SIG-M5 (cell line): ENCODE results near the gene WNK1.
"Not testable (repeated sequence)": the region's sequence is repeated elsewhere in the genome, so short reads cannot be mapped to it uniquely, and the experiment has no call there.

Source experiments
- DNase-seq: peaks from one replicate; lab custom pipeline; 2025; lab: John Stamatoyannopoulos, UW

Gene WNK1

DNA sequence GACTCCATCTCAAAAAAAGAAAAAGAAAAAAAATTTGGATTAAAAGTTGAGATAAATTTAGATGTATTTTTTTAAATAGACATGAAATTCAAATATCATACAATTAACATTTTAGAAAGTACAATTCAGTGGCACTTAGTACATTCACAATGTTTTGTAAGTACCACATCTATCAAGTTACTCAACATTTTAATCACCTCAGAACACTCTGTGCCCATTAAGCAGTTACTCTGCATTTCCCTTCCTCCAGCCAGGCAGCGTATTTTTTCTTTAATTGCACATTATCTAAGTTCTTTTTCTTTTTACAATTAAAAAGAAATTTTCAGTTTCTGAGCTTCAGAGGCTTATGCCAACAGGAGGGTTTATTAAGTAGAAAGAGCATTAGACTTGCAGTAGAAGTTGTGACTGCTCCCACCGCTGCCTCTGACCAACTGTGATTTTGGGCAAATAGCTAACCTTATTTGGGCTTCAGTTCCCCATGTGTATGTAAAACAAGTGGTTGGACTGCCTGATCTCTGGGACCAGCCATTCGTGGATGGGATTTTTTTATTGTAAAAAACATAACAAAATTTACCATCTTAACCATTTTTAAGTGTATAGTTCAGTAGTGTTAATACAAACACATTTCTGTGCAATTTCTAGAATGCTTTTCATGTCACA lies 65.7 kb downstream of the WNK1 start:
- DNase-seq, result no peak

GRCh38 chr12:818733-819132 lies 66.4 kb downstream of the WNK1 start:
- DNase-seq, result no peak

- no peak for DNase-seq
Observed at GRCh38 chr12:820336-820735, 68.0 kb downstream of the WNK1 start.

GRCh38 chr12:823028-823698 lies 70.8 kb downstream of the WNK1 start:
- DNase-seq, result peak; percentile 95

DNA sequence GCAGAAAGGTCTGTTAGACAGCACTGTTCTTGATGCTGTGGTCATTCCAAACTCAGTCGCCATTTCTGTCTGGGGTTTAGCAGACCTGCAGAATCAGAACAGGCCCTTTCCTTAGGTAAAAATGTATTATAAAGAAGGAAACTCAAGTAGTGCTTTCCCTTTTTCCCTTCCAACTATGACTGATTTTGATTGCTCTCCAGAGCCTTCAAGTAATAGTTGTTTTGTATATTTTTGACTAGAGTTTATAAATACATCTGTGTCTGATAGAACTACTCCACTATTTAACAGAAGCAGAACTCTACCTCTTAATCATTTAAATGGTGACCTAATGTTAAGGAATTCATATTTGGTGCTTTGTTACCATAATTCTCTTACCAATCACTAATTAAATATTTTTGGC lies 74.0 kb downstream of the WNK1 start:
- DNase-seq, result no peak

GRCh38 chr12:828726-829395 lies 76.5 kb downstream of the WNK1 start:
- no peak for DNase-seq

DNA sequence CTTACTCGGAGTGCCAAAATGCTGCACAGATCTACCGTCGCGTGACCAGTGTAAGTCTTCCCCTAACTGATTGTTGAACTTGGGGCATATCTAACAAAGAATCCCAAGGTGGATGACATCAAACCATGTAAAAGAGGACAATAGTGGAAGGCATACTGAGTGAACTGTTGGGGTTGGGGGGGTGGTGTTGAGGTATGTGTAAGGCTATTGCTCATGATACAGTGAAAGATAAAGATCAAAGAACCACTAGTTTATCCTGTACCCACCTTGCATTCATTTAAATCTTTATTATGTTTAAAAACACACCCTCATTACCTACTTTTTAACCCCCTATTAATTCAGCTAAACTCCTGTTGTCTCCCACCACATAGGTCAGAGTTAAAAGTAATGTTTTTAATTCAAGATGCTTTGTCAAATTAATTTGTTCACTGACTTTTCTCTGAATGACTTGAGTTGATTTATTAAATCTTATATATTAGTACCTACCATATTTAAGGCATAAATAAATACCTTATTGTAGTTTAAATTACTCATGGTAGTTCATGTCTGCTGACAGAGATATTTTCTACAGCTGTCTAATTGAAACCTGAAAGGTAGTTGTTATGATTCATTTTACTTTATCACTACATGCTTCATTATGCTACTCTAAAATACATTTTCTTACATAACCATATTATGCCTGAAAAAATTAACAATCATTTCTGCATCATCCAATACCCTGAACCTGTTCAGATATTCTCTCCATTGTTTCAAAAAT lies 77.9 kb downstream of the WNK1 start:
- DNase-seq, result no peak

GRCh38 chr12:835754-836518 lies 83.6 kb downstream of the WNK1 start:
- no peak for DNase-seq

DNA sequence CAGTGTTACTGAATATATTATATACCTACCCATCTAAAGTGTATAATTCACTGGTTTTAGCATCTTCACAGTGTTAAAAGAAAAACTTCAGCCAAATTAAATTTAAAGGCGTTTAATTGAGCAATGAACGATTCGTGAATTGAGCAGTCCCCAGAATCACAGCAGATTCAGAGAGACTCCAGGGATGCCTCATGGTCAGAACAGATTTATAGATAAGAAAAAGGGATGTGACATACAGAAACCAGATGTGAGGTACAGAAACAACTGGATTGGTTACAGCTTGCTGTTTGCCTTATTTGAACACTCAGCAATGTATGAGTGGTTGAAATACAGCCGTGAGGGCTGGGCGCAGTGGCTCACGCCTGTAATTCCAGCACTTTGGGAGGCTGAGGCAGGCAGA lies 84.6 kb downstream of the WNK1 start:
- DNase-seq, result no peak

DNA sequence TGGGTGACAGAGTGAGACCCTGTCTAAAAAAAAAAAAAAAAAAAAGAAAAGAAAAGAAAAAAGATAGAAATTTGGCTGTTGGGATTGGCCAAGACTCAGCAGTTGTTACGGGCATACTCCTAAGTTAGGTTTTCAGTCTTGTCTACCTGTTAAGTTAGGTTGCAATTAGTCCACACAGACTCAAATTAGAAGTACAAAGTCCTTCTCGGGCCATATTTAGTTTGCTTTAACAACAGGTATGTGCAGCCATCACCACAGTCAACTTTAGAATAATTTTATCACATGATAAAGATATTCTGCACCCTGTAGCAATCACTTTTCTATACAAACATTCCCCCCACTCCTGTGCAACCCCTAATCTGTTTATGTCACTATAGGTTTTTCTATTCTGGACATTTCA lies 85.2 kb downstream of the WNK1 start:
- DNase-seq, result no peak

- no peak for DNase-seq
Observed at GRCh38 chr12:843609-844008, 91.2 kb downstream of the WNK1 start.

DNA sequence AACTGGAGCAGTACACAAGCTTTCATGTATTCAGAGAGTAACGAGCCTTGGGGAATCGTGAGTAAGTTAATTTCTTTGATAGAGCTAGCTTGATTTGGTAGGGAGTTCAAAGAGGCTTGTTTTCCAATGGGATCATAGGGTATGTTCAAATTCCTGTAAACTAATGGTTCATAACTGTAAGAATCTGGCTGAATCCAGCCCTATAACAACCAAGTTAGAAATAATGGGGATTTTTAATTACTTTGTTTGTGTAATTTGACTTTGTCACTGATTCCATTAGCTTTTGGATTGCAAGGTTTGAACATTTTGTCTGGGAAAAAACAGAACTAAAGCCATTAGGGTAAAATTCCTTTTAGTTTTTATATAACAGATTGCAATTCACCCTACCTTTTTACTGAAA lies 94.0 kb downstream of the WNK1 start:
- DNase-seq, result no peak

DNA sequence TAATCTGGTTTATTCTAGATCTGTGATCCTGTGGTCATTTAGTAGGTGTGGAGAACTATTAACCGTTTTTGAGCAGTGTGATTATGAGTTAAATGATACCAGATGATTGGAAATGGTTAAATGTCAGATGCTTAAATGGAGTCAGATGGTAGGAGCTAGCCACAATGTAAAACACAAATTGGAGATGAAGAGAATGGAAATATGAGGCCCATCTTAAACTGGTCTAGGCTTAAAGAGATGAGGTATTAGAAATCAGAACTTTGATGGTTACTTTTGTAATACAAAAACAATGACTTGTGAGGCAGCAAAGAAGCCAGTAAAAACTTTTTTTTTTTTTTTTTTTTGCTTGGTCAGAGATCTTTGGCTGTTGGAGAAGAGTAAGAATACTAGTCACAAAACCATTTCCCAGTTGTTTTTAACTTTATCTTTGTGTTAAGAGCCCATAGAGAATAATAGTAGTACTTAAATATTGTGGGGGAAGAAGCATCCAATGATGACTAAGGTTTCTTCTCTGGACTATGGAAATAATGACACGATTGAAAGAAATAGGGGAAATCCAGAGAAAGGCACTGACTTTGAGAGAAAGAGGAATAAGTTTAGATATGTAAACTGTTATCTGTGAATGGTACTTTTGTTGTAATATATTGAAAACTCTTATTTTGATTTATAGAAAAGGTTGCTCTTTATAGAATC lies 95.9 kb downstream of the WNK1 start:
- DNase-seq, result no peak

- no peak for DNase-seq
Observed at GRCh38 chr12:848882-849527, 96.6 kb downstream of the WNK1 start.

GRCh38 chr12:849733-850437 lies 97.5 kb downstream of the WNK1 start:
- DNase-seq, result not testable (repeated sequence)

GRCh38 chr12:851343-851742 lies 99.0 kb downstream of the WNK1 start:
- DNase-seq, result no peak

DNA sequence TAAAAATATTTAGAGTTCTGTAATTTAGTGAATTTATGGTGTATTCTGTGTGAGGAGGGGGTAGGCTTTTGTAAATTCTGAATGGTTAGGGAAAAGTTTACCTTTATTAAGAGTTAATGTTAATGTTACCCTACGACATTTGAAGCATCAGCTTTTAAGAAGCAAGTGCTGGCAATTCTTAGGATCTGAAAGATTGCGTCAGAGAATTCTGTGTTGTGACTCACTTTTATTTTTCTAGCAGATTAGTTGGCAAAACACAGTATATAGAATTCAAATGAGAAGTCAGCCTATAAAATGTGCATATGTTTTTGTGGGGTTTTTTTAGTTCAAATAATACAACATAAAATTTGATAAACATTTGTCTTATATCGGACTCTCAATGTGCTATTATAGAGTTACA lies 99.5 kb downstream of the WNK1 start:
- DNase-seq, result no peak

GRCh38 chr12:852864-853263 lies 100.5 kb downstream of the WNK1 start:
- no peak for DNase-seq

- DNase-seq, result no peak
Observed at GRCh38 chr12:857611-858010, 105.2 kb downstream of the WNK1 start.

GRCh38 chr12:862303-862911 lies 110.0 kb downstream of the WNK1 start:
- DNase-seq, result no peak
